ENCODE results near the gene HACL1. TPM values are rescaled to one million over a fixed set of nuclear protein-coding genes. Genes with fewer than 3 reads are reported as not detected.

The HACL1 gene
- total and polyA plus RNA-seq, 2 donors (not counting 3 experiments of a cell fraction or from before 2014, with no cell fraction given) = 16.5 to 27.4 TPM

DNA sequence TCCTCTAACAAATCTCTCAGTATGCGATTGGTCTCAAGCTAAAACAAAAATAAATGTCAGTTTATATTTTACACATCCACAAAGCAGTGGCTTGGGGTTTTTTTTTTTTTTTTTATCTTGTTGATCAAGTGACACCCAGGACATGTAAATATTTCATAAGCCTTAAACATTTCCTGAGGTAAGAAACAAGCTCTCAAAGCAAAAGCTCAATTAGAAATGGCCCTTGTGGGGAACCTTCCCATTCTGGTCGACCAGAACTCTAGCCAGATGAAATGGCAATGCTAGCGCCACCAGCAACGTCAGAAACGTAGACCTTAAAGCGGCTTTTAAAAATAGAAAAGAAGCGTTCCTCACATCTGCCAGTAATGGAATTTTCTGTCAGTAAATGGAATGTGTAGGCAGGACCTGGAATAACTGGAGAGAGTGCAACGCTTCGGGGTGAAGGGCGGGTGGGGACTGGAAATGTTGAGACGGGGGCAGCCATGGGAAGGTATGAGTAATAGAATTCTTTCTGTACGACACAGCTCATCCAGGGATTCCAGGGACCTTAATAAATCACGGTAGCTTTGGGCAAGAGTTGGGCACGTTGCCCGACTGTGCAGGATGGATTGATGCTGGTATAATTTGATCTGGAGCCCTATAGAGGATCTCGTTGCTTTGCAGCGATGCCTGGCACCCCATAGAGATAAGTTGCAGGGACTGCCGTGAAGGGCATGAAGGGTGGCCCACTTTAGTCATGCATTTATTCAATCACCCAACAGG, 44.6 kb upstream of the HACL1 start:
- H4K20me1 ChIP-seq (replicated peaks; ENCODE audit: control insufficient read depth, extremely low read depth, insufficient read depth, low read length) = no peaks in the 10 kb centered on the region
- H3K4me1 ChIP-seq (ENCODE audit: control insufficient read depth, extremely low read depth, insufficient read depth, low read length) = peaks cover 46% of the 10 kb centered on the region
- intact Hi-C loops (cut with micrococcal nuclease) (loop anchor here (1.0 to 2.0 kb wide), 2 partner anchors 37 to 45 kb away; partner anchors contain the start of genes BTD and HACL1), dilution Hi-C loops (cut with MboI; ENCODE audit: extremely low pct_ligation_motif_present, low sequenced_read_pairs) (loop anchor here (25.0 kb wide), 1 partner anchor 416 kb away; no protein-coding TSS in a partner anchor)
- CTCF ChIA-PET = interaction anchor here (0.6 to 3.7 kb wide), 3 partner anchors 10 to 152 kb away, joined by 5 to 44 read pairs (median 44); partner anchors contain the start of gene ANKRD28
- peak overlapping the region; percentile 70 for H3K4me2 ChIP-seq (ENCODE audit: insufficient read depth, low read length)
- peak overlapping the region; percentile 95 for H3K9ac ChIP-seq (replicated peaks; ENCODE audit: extremely low read depth, insufficient read depth, low read length)
- no peaks in the 10 kb centered on the region for H3K36me3 ChIP-seq (ENCODE audit: control insufficient read depth in 2 of 2, extremely low read depth in 1 of 2, insufficient read depth in 2 of 2, low read length in 2 of 2)
- TF ChIP-seq GATA2 (IDR thresholded peaks at IDR 0.05; ENCODE audit: insufficient read depth, insufficient read length, low read depth, low read length) = peak; percentile 29
- peak; percentile 84 for TF ChIP-seq POLR2AphosphoS5 (IDR thresholded peaks at IDR 0.05; ENCODE audit: insufficient read depth, low read depth, low read length)
- TF ChIP-seq, protein P1, sequence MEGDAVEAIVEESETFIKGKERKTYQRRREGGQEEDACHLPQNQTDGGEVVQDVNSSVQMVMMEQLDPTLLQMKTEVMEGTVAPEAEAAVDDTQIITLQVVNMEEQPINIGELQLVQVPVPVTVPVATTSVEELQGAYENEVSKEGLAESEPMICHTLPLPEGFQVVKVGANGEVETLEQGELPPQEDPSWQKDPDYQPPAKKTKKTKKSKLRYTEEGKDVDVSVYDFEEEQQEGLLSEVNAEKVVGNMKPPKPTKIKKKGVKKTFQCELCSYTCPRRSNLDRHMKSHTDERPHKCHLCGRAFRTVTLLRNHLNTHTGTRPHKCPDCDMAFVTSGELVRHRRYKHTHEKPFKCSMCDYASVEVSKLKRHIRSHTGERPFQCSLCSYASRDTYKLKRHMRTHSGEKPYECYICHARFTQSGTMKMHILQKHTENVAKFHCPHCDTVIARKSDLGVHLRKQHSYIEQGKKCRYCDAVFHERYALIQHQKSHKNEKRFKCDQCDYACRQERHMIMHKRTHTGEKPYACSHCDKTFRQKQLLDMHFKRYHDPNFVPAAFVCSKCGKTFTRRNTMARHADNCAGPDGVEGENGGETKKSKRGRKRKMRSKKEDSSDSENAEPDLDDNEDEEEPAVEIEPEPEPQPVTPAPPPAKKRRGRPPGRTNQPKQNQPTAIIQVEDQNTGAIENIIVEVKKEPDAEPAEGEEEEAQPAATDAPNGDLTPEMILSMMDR (IDR thresholded peaks at IDR 0.05; ENCODE audit: extremely low read depth in 1 of 2, insufficient read depth in 1 of 2, low read depth in 1 of 2, low read length in 2 of 2) = no peak
- TF ChIP-seq FOS (IDR thresholded peaks at IDR 0.05; ENCODE audit: borderline replicate concordance, insufficient read depth, low read length) = peak; percentile 65
- peak; percentile 47 for TF ChIP-seq POLR2A (IDR thresholded peaks at IDR 0.05; ENCODE audit: low read depth, low read length)
- peak; percentile 87 for TF ChIP-seq JUN (IDR thresholded peaks at IDR 0.05; ENCODE audit: borderline replicate concordance, insufficient read depth, insufficient read length, low read depth)
- BruUV-seq (replicated peaks) = TSS peak; percentile 91
- peak overlapping the region; percentile 15 for H2AFZ ChIP-seq (ENCODE audit: low read depth, low read length)
- FAIRE-seq (no peak), DNase-seq (ENCODE audit: low read depth, low spot score) (peak; percentile 96)
- no peaks in the 10 kb centered on the region for H3K9me3 ChIP-seq (replicated peaks; ENCODE audit: control insufficient read depth, insufficient read depth, low read length)
- H3K4me3 ChIP-seq (replicated peaks in 1 of 3; ENCODE audit: insufficient read depth in 1 of 3, low read depth in 1 of 3, low read length in 3 of 3) = no peak overlapping the region
- POLR2A ChIA-PET = interaction anchor here (0.5 to 2.6 kb wide), 3 partner anchors 9 to 151 kb away, joined by 4 to 16 read pairs (median 10); no protein-coding TSS in a partner anchor
- peak overlapping the region; percentile 99 for H3K27ac ChIP-seq (ENCODE audit: insufficient read depth, low read depth, low read length)
- H3K27me3 ChIP-seq (ENCODE audit: control insufficient read depth in 2 of 2, insufficient read depth in 2 of 2, low read length in 2 of 2) = no peaks in the 10 kb centered on the region
- no peaks in the 10 kb centered on the region for H3K9me1 ChIP-seq (replicated peaks; ENCODE audit: control insufficient read depth, extremely low read depth, insufficient read depth, low read length)
- H3K79me2 ChIP-seq (ENCODE audit: control insufficient read depth, insufficient read depth, low read length) = no peaks in the 10 kb centered on the region
